Right atrium auricular region (tissue), 2 donors: Measurements from ENCODE around the gene GRM4. TPM values are rescaled to one million over a fixed set of nuclear protein-coding genes. Genes with fewer than 3 reads are reported as not detected.

Experiments
- DNase-seq: peaks from one replicate; pipeline ENCODE4 v3.0.0-alpha.2; 2019; ENCODE audit warnings: low spot score
- H3K27ac ChIP-seq, 2 donors: fragments of 200-600 bp; sonication (generic); 1 replicate in 1 of 2; 2 replicates in 1 of 2; pipeline ENCODE4 v1.5.1; 2016 to 2019
- H3K27me3 ChIP-seq, 2 donors: fragments of 200-600 bp; sonication (generic); one replicate each; pipeline versions ENCODE4 v1.5.1 to v1.6.0; 2017 to 2019
- H3K36me3 ChIP-seq: fragments of 200-600 bp; sonication (generic); one replicate; pipeline ENCODE4 v1.5.1; 2016
- H3K4me1 ChIP-seq, 2 donors: fragments of 200-600 bp; sonication (generic); one replicate each; pipeline versions ENCODE4 v1.5.1 to v1.6.0; 2017 to 2019
- H3K4me3 ChIP-seq, 2 donors: fragments of 200-600 bp; sonication (generic); 1 replicate in 1 of 2; 2 replicates in 1 of 2; pipeline ENCODE4 v1.5.1; 2017 to 2019; ENCODE audit warnings: mild to moderate bottlenecking in 1 of 2, moderate library complexity in 1 of 2
- H3K9me3 ChIP-seq, 2 donors: fragments of 200-600 bp; sonication (generic); one replicate each; pipeline ENCODE4 v1.5.1; 2019
- CTCF ChIP-seq, 2 donors: fragments of 200-600 bp; sonication (generic); IDR thresholded peaks; one replicate each; pipeline ENCODE4 v1.5.1; 2019; ENCODE audit warnings: antibody characterized with exemption in 2 of 2
- total RNA-seq, 2 donors: library from RNA; depleted of rRNA; stranded (reverse); fragments of >200 nt; gene quantifications; one replicate each; pipeline ENCODE4 v1.1.0, GENCODE V29; 2016

GRM4 gene
- total RNA-seq, 2 donors from 2014 or later: not detected

GRCh38 chr6:34126419-34126818 is 19.5 kb downstream of the GRM4 start:
- H3K36me3 ChIP-seq: no peaks in the 10 kb centered on the region
- TF ChIP-seq CTCF (IDR thresholded peaks at IDR 0.05): no peak
- H3K4me3 ChIP-seq: no peak overlapping the region
- DNase-seq: no peak
- no peaks in the 10 kb centered on the region for H3K4me1 ChIP-seq
- no peak overlapping the region for H3K27ac ChIP-seq
- H3K9me3 ChIP-seq: no peaks in the 10 kb centered on the region
- H3K27me3 ChIP-seq: no peaks in the 10 kb centered on the region

GRCh38 chr6:34125939-34126338 is 19.9 kb downstream of the GRM4 start:
- Histone ChIP-seq H3K27me3 (no peaks in the 10 kb centered on the region), H3K36me3 (no peaks in the 10 kb centered on the region), H3K4me1 (no peaks in the 10 kb centered on the region), H3K4me3 (no peak overlapping the region), H3K9me3 (no peaks in the 10 kb centered on the region), H3K27ac (no peak overlapping the region)
- TF ChIP-seq CTCF (IDR thresholded peaks at IDR 0.05): no peak
- no peak for DNase-seq

GRCh38 chr6:34120953-34121675 is 24.8 kb downstream of the GRM4 start:
- Histone ChIP-seq H3K27me3 (no peaks in the 10 kb centered on the region), H3K4me3 (no peak overlapping the region), H3K36me3 (no peaks in the 10 kb centered on the region), H3K4me1 (no peaks in the 10 kb centered on the region), H3K27ac (no peak overlapping the region), H3K9me3 (no peaks in the 10 kb centered on the region)
- no peak for DNase-seq
- TF ChIP-seq CTCF (IDR thresholded peaks at IDR 0.05): no peak

GRCh38 chr6:34115915-34116314 is 30.0 kb downstream of the GRM4 start:
- no peak for DNase-seq
- H3K4me3 ChIP-seq: no peak overlapping the region
- TF ChIP-seq CTCF (IDR thresholded peaks at IDR 0.05): no peak
- no peaks in the 10 kb centered on the region for H3K36me3 ChIP-seq
- H3K27me3 ChIP-seq: no peaks in the 10 kb centered on the region
- no peaks in the 10 kb centered on the region for H3K9me3 ChIP-seq
- no peaks in the 10 kb centered on the region for H3K4me1 ChIP-seq
- H3K27ac ChIP-seq: no peak overlapping the region

- Histone ChIP-seq H3K4me1 (no peaks in the 10 kb centered on the region), H3K36me3 (no peaks in the 10 kb centered on the region), H3K9me3 (no peaks in the 10 kb centered on the region), H3K27me3 (no peaks in the 10 kb centered on the region), H3K4me3 (no peak overlapping the region), H3K27ac (no peak overlapping the region)
- no peak for DNase-seq
- TF ChIP-seq CTCF (IDR thresholded peaks at IDR 0.05): no peak
Measured at GRCh38 chr6:34115403-34115795, 30.5 kb downstream of the GRM4 start.
